ENCODE results near the gene NCR2. TPM values are rescaled to one million over a fixed set of nuclear protein-coding genes. Genes with fewer than 3 reads are reported as not detected.

The NCR2 gene
- total and polyA plus RNA-seq, 2 donors (not counting 1 experiment from before 2014, with no cell fraction given), result not detected

GRCh38 chr6:41326092-41326491 is 9.3 kb upstream of the NCR2 start:
- TF ChIP-seq EZH2 (IDR thresholded peaks at IDR 0.05; ENCODE audit: borderline replicate concordance, insufficient read depth, low read depth, low read length, poor library complexity, severe bottlenecking), result no peak
- TF ChIP-seq CTCF (IDR thresholded peaks at IDR 0.05), result no peak
- H3K4me3 ChIP-seq (ENCODE audit: control extremely low read depth in 1 of 5, extremely low read depth in 1 of 5, insufficient read depth in 1 of 5, low read depth in 2 of 5, low read length in 4 of 5), result no peak overlapping the region

GRCh38 chr6:41327177-41327576 is 8.2 kb upstream of the NCR2 start:
- H3K4me1 Mint-ChIP-seq, result peaks cover 7% of the 10 kb centered on the region
- DNase-seq (no peak), ATAC-seq (ENCODE audit: low read depth) (no peak)
- no peaks in the 10 kb centered on the region for H4K20me1 ChIP-seq (ENCODE audit: control insufficient read depth, insufficient read depth, low read length, poor library complexity, severe bottlenecking)
- H3K4me1 ChIP-seq (ENCODE audit: control insufficient read depth in 2 of 2, insufficient read depth in 2 of 2, low read length in 2 of 2), result peaks cover 3 to 7% of the 10 kb centered on the region in 2 donors
- ChIA-PET POLR2A (no interaction called here), CTCF (interaction anchor here (1.6 kb wide), 1 partner anchor 21 kb away, joined by 5 read pairs; no protein-coding TSS in a partner anchor)
- H3K4me3 ChIP-seq (ENCODE audit: control extremely low read depth in 1 of 5, extremely low read depth in 1 of 5, insufficient read depth in 1 of 5, low read depth in 2 of 5, low read length in 4 of 5), result no peak overlapping the region
- no peaks in the 10 kb centered on the region for H3K9me3 Mint-ChIP-seq (ENCODE audit: insufficient read depth)
- H3K79me2 ChIP-seq (ENCODE audit: control insufficient read depth, insufficient read depth, low read length), result no peaks in the 10 kb centered on the region
- no peaks in the 10 kb centered on the region for H3K36me3 ChIP-seq (replicated peaks in 1 of 2; ENCODE audit: control extremely low read depth in 1 of 2, control insufficient read depth in 1 of 2, extremely low read depth in 1 of 2, insufficient read depth in 2 of 2, low read length in 1 of 2)
- intact Hi-C loops (cut with micrococcal nuclease), result no loop called here
- no peaks in the 10 kb centered on the region for H3K9me3 ChIP-seq (ENCODE audit: control extremely low read depth in 1 of 3, control insufficient read depth in 2 of 3, insufficient read depth in 1 of 3, low read length in 2 of 3)
- H3K27ac Mint-ChIP-seq, result no peak overlapping the region
- H3K4me2 ChIP-seq (replicated peaks; ENCODE audit: low read depth, low read length, poor library complexity, severe bottlenecking), result no peak overlapping the region
- peaks cover 22% of the 10 kb centered on the region for H3K27me3 Mint-ChIP-seq
- peaks cover 0 to 7% (median 1%) of the 10 kb centered on the region in 4 experiments for H3K27me3 ChIP-seq (replicated peaks in 1 of 4; ENCODE audit: control extremely low read depth in 1 of 4, control insufficient read depth in 3 of 4, insufficient read depth in 4 of 4, low read length in 3 of 4)
- H2AFZ ChIP-seq (ENCODE audit: insufficient read depth, low read depth, low read length, poor library complexity, severe bottlenecking), result no peak overlapping the region
- no peak for TF ChIP-seq EZH2 (IDR thresholded peaks at IDR 0.05; ENCODE audit: borderline replicate concordance, insufficient read depth, low read depth, low read length, poor library complexity, severe bottlenecking)
- no peak for TF ChIP-seq CTCF (IDR thresholded peaks at IDR 0.05)
- no peak overlapping the region for H3K4me3 Mint-ChIP-seq
- H3K27ac ChIP-seq (ENCODE audit: low read length in 2 of 2), result no peak overlapping the region
- no peak overlapping the region for H3K9ac ChIP-seq (ENCODE audit: low read length)
- WGBS (ENCODE audit: insufficient coverage), result no CpG with 5 or more reads among the region's 2 CpGs

More at GRCh38 chr6:41326092-41326491, 9.3 kb upstream of the NCR2 start:
- WGBS (ENCODE audit: insufficient coverage), result 89% methylated on average over 8 of the region's 9 CpGs
- H3K79me2 ChIP-seq (ENCODE audit: control insufficient read depth, insufficient read depth, low read length), result no peaks in the 10 kb centered on the region
- no peak overlapping the region for H3K27ac ChIP-seq (ENCODE audit: low read length in 2 of 2)
- H3K9ac ChIP-seq (ENCODE audit: low read length), result no peak overlapping the region
- H3K9me3 ChIP-seq (ENCODE audit: control extremely low read depth in 1 of 3, control insufficient read depth in 2 of 3, insufficient read depth in 1 of 3, low read length in 2 of 3), result no peaks in the 10 kb centered on the region
- intact Hi-C loops (cut with micrococcal nuclease), result no loop called here
- H2AFZ ChIP-seq (ENCODE audit: insufficient read depth, low read depth, low read length, poor library complexity, severe bottlenecking), result no peak overlapping the region
- ChIA-PET CTCF (interaction anchor here (1.6 kb wide), 1 partner anchor 20 kb away, joined by 5 read pairs; no protein-coding TSS in a partner anchor), POLR2A (no interaction called here)
- no peak overlapping the region for H3K4me2 ChIP-seq (replicated peaks; ENCODE audit: low read depth, low read length, poor library complexity, severe bottlenecking)
- Mint-ChIP-seq H3K9me3 (ENCODE audit: insufficient read depth) (no peaks in the 10 kb centered on the region), H3K27me3 (peaks cover 22% of the 10 kb centered on the region), H3K4me1 (no peaks in the 10 kb centered on the region), H3K27ac (no peak overlapping the region), H3K4me3 (no peak overlapping the region)
- DNase-seq (no peak), ATAC-seq (ENCODE audit: low read depth) (no peak)
- no peaks in the 10 kb centered on the region for H4K20me1 ChIP-seq (ENCODE audit: control insufficient read depth, insufficient read depth, low read length, poor library complexity, severe bottlenecking)
- peaks cover 0 to 7% (median 1%) of the 10 kb centered on the region in 4 experiments for H3K27me3 ChIP-seq (replicated peaks in 1 of 4; ENCODE audit: control extremely low read depth in 1 of 4, control insufficient read depth in 3 of 4, insufficient read depth in 4 of 4, low read length in 3 of 4)
- H3K4me1 ChIP-seq (ENCODE audit: control insufficient read depth in 2 of 2, insufficient read depth in 2 of 2, low read length in 2 of 2), result no peaks in the 10 kb centered on the region
- no peaks in the 10 kb centered on the region for H3K36me3 ChIP-seq (replicated peaks in 1 of 2; ENCODE audit: control extremely low read depth in 1 of 2, control insufficient read depth in 1 of 2, extremely low read depth in 1 of 2, insufficient read depth in 2 of 2, low read length in 1 of 2)

Data from B cell (primary cell).